BE2C (cell line): ENCODE measurements around the gene CMIP.
"Not testable (repeated sequence)": the region's sequence is repeated elsewhere in the genome, so short reads cannot be mapped to it uniquely, and the experiment has no call there.

Experiments used
- DNase-seq: peaks from one replicate; pipeline ENCODE4 v3.0.0-alpha.2; 2020
- H3K27me3 ChIP-seq: fragments of 250-450 bp; sonication (Bioruptor Pico); 2 replicates; pipeline ENCODE4 v1.5.1; 2020; ENCODE audit warnings: mild to moderate bottlenecking
- H3K36me3 ChIP-seq: fragments of 250-450 bp; sonication (Bioruptor Pico); 2 replicates; pipeline ENCODE4 v1.5.1; 2020; ENCODE audit warnings: mild to moderate bottlenecking
- H3K4me1 ChIP-seq: fragments of 250-450 bp; sonication (Bioruptor Pico); 2 replicates; pipeline ENCODE4 v1.5.1; 2020
- H3K4me3 ChIP-seq: 2 replicates; pipeline ENCODE4 v1.5.1; 2011; ENCODE audit warnings: low read depth, low read length
- H3K9me3 ChIP-seq: fragments of 250-450 bp; sonication (Bioruptor Pico); 2 replicates; pipeline ENCODE4 v1.5.1; 2020
- TF ChIP-seq, protein P1 (sequence below): IDR thresholded peaks from 2 replicates; pipeline ENCODE4 v1.5.1; 2012; ENCODE audit warnings: mild to moderate bottlenecking, low read depth, low read length

Gene CMIP

DNA sequence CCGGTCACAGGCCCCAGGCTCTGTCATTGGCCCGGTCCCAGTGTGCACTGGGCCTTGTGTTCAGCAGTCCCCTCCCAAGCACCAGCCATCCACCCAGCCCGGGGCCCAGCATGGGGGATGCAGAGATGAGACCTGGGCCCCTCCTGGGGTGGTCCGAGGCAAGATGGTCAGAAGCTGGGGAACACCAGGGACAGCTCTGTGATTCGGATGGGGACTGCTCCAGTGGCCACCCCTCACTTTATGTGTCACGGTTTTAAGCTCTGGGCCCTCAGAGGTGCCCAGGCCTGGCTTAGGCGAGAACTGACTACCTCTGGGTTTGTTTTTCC is 242.5 kb downstream of the CMIP start:
- DNase-seq = no peak
- H3K36me3 ChIP-seq = no peaks in the 10 kb centered on the region; the same call in 1 of the 2 replicates
- H3K9me3 ChIP-seq = no peaks in the 10 kb centered on the region; the same call in 1 of the 2 replicates
- no peaks in the 10 kb centered on the region for H3K4me1 ChIP-seq
- no peak overlapping the region for H3K4me3 ChIP-seq
- no peaks in the 10 kb centered on the region for H3K27me3 ChIP-seq
- TF ChIP-seq, protein P1, sequence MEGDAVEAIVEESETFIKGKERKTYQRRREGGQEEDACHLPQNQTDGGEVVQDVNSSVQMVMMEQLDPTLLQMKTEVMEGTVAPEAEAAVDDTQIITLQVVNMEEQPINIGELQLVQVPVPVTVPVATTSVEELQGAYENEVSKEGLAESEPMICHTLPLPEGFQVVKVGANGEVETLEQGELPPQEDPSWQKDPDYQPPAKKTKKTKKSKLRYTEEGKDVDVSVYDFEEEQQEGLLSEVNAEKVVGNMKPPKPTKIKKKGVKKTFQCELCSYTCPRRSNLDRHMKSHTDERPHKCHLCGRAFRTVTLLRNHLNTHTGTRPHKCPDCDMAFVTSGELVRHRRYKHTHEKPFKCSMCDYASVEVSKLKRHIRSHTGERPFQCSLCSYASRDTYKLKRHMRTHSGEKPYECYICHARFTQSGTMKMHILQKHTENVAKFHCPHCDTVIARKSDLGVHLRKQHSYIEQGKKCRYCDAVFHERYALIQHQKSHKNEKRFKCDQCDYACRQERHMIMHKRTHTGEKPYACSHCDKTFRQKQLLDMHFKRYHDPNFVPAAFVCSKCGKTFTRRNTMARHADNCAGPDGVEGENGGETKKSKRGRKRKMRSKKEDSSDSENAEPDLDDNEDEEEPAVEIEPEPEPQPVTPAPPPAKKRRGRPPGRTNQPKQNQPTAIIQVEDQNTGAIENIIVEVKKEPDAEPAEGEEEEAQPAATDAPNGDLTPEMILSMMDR = no peak

DNA sequence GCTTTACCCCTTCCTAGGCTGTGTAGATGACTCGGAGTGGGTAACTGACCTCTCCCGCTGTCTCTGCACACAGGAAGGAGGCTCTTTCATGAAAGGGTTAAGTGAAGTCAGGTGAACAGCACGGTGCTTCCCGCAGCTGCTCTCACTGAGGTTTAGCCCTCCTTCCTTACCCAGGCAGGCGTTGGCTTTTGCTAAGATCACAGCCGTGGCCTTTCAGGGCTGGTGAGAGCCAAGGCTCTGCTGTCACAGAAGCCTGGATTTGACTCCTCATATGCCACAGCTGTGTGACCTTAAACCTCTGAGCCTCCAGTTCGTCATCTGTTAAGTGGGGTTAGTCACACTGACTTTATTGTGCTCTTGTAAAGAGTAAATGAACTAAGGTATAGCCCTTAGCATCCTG is 243.6 kb downstream of the CMIP start:
- Histone ChIP-seq H3K4me3 (no peak overlapping the region), H3K36me3 (no peaks in the 10 kb centered on the region; the same call in 1 of the 2 replicates), H3K27me3 (no peaks in the 10 kb centered on the region), H3K4me1 (no peaks in the 10 kb centered on the region), H3K9me3 (no peaks in the 10 kb centered on the region; the same call in 1 of the 2 replicates)
- TF ChIP-seq, protein P1 = no peak
- no peak for DNase-seq

DNA sequence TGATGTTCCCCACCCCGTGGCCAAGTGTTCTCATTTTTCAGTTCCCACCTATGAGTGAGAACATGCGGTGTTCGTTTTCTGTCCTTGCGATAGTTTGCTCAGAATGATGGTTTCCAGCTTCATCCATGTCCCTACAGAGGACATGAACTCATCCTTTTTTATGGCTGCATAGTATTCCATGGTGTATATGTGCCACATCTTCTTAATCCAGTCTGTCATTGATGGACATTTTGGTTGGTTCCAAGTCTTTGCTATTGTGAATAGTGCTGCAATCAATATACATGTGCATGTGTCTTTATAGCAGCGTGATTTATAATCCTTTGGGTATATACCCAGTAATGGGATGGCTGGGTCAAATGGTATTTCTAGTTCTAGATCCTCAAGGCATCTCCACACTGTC is 244.2 kb downstream of the CMIP start:
- not testable (repeated sequence) for H3K4me3 ChIP-seq, H3K27me3 ChIP-seq, H3K4me1 ChIP-seq, H3K36me3 ChIP-seq, H3K9me3 ChIP-seq, DNase-seq

DNA sequence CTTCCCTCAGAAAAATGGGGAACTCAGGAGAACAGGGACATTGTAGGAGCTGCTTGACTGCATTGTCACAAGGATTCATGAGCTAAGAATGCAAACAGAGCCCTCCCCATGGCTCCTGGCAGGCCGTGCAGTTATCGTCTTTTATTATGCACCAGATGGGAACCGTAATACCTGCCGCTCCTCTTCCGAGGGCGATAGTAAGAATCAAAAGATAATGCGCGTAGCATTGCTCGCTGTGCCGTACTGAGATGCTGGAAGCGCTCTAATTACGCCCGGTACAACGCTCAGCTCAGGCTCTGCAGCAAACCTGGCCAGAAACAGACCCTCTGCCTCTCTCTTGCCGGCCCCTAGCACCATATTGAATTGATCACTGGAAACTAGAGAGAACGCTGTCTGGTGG is 247.4 kb downstream of the CMIP start:
- DNase-seq = no peak
- no peaks in the 10 kb centered on the region for H3K27me3 ChIP-seq
- H3K36me3 ChIP-seq = peaks cover 2% of the 10 kb centered on the region; the same call in 1 of the 2 replicates
- H3K4me1 ChIP-seq = no peaks in the 10 kb centered on the region
- no peak overlapping the region for H3K4me3 ChIP-seq
- no peaks in the 10 kb centered on the region; the same call in 1 of the 2 replicates for H3K9me3 ChIP-seq
- TF ChIP-seq, protein P1 = no peak

DNA sequence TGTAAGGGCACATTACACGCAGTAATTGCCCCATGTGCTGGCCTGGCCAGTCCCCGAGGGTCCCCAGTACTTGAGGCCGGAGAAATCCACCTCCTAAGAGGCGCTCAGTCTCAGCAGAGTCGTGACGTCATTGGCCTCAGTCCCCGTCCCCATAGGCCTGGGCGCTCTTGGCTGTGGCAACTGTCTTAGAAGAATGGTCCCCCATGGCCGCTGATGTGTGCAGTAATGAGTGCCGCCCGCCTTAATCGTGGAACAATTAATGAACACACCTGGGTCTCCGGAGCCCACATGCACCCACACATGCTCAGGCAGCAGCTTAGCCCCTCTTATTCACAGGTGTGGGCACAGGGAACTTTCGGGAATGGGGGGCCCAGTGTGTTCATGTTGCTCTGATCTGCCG is 248.0 kb downstream of the CMIP start:
- peaks cover 2% of the 10 kb centered on the region; the same call in 1 of the 2 replicates for H3K36me3 ChIP-seq
- no peaks in the 10 kb centered on the region for H3K27me3 ChIP-seq
- H3K4me3 ChIP-seq = no peak overlapping the region
- DNase-seq = no peak
- no peaks in the 10 kb centered on the region for H3K4me1 ChIP-seq
- H3K9me3 ChIP-seq = no peaks in the 10 kb centered on the region; the same call in 1 of the 2 replicates
- TF ChIP-seq, protein P1 = no peak

DNA sequence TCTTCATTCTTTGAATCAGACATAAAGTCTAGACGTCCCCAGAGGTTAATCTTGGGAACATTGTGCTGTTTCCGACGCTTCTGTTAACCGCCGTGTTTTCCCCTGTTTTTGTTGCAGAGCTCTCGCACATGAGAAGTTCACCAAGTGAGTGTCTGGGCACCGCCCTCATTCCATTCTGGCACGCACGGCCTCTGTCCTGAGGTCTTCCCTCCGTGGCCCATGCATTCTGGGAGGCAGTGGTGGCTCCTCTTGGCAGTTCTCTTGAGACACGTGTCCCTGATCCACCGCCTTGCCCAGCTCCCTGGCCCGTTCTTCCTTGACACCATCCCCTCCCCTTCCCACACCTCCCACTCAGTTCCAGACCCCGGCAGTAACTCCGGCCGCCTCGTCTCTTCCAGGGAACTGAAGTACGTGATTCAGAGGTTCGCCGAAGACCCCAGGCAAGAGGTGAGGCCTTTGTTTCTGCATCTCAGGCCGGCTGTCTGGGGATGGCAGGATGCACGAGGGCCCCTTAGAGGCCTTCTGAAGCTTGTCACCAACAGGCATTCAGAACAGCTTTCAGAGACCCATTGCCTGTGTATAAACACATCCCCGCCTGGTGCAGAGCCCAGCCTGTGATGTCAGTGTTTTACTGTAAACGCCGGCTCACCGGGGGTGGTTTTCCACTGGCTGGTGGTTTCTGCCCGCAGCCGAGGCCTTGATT is 248.6 kb downstream of the CMIP start:
- Histone ChIP-seq H3K4me3 (no peak overlapping the region), H3K27me3 (no peaks in the 10 kb centered on the region), H3K4me1 (no peaks in the 10 kb centered on the region), H3K9me3 (no peaks in the 10 kb centered on the region; the same call in 1 of the 2 replicates), H3K36me3 (peaks cover 2% of the 10 kb centered on the region; the same call in 1 of the 2 replicates)
- no peak for DNase-seq
- TF ChIP-seq, protein P1 = no peak
